PFSK-1 (cell line): ENCODE measurements around the gene GJB4. TPM values are rescaled to one million over a fixed set of nuclear protein-coding genes. Genes with fewer than 3 reads are reported as not detected.

Experiments
- FOXP2 ChIP-seq: optimal IDR thresholded peaks from 2 replicates; pipeline ENCODE3; 2011; ENCODE audit warnings: borderline replicate concordance, control low read depth, inconsistent platforms; ENCODE audit not compliant: insufficient read depth; ENCODE audit errors: extremely low read length, extremely low read depth
- POLR2AphosphoS5 ChIP-seq: IDR thresholded peaks from 2 replicates; pipeline ENCODE4 v1.6.1; 2012; ENCODE audit warnings: low read depth, mild to moderate bottlenecking, control low read depth, low read length, moderate library complexity
- REST ChIP-seq, 2 experiments: IDR thresholded peaks; 2 replicates each; pipeline versions ENCODE4 v1.6.1 to v1.8.0; 2011 to 2012; ENCODE audit warnings: low read depth in 2 of 2, low read length in 2 of 2, control low read depth in 1 of 2, inconsistent platforms in 1 of 2, mild to moderate bottlenecking in 1 of 2, moderate library complexity in 1 of 2; ENCODE audit not compliant: insufficient read depth in 1 of 2
- SIN3A ChIP-seq: IDR thresholded peaks from 2 replicates; pipeline ENCODE4 v1.6.1; 2012; ENCODE audit warnings: mild to moderate bottlenecking, low read length, moderate library complexity, borderline replicate concordance; ENCODE audit not compliant: insufficient read depth
- TAF1 ChIP-seq: IDR thresholded peaks from 2 replicates; pipeline ENCODE4 v1.6.1; 2012; ENCODE audit warnings: low read length, control low read depth, borderline replicate concordance; ENCODE audit not compliant: insufficient read depth
- polyA plus RNA-seq: library from polyadenylated mRNA; unstranded; fragments of >200 nt; gene quantifications from one replicate; pipeline ENCODE4 v1.2.1, GENCODE V29; 2012; ENCODE audit warnings: low read depth, missing spikeins; ENCODE audit not compliant: insufficient read length

Gene GJB4
- polyA plus RNA-seq = not detected

- TF ChIP-seq FOXP2 (no peak), SIN3A (no peak), POLR2AphosphoS5 (no peak), TAF1 (no peak), REST (IDR thresholded peaks at IDR 0.05; ENCODE audit: insufficient read depth in 1 of 2, low read depth in 2 of 2, low read length in 2 of 2) (no peak)
These were observed at the start of gene GJB4 for GRCh38 chr1:34759503-34760357. GJB4 (plus strand) TSS chr1:34759740; CDS start chr1:34761255, 1,515 bp downstream.

- TF ChIP-seq POLR2AphosphoS5 (no peak), SIN3A (no peak), TAF1 (no peak), FOXP2 (no peak), REST (IDR thresholded peaks at IDR 0.05; ENCODE audit: insufficient read depth in 1 of 2, low read depth in 2 of 2, low read length in 2 of 2) (no peak)
These were observed 48.7 kb upstream of the GJB4 start for GRCh38 chr1:34710812-34711211.

- no peak for TF ChIP-seq FOXP2
- no peak for TF ChIP-seq POLR2AphosphoS5
- TF ChIP-seq REST (IDR thresholded peaks at IDR 0.05; ENCODE audit: insufficient read depth in 1 of 2, low read depth in 2 of 2, low read length in 2 of 2) = no peak
- no peak for TF ChIP-seq TAF1
- no peak for TF ChIP-seq SIN3A
These were observed 48.1 kb upstream of the GJB4 start for GRCh38 chr1:34711485-34711884.

GRCh38 chr1:34712007-34712688 is 47.4 kb upstream of the GJB4 start:
- TF ChIP-seq REST (IDR thresholded peaks at IDR 0.05; ENCODE audit: insufficient read depth in 1 of 2, low read depth in 2 of 2, low read length in 2 of 2) (no peak), SIN3A (no peak), TAF1 (no peak), FOXP2 (no peak), POLR2AphosphoS5 (no peak)
